ENCODE results near the gene SVIL. TPM values are rescaled to one million over a fixed set of nuclear protein-coding genes. Genes with fewer than 3 reads are reported as not detected.
A peak's percentile ranks its signal among the peaks of the same experiment; 100 is the strongest.

SVIL gene
- total and polyA plus RNA-seq, 2 donors (not counting 1 experiment from before 2014, with no cell fraction given), result 17.7 to 94.3 TPM

GRCh38 chr10:29434111-29434510 lies 200.7 kb downstream of the SVIL start:
- Histone ChIP-seq H2AFZ (ENCODE audit: low read length) (no peak overlapping the region), H3K4me2 (ENCODE audit: extremely low read depth, insufficient read depth, low read length) (no peak overlapping the region), H3K9ac (ENCODE audit: insufficient read depth, low read length) (no peak overlapping the region), H3K27me3 (ENCODE audit: control insufficient read depth, insufficient read depth, low read length) (no peaks in the 10 kb centered on the region), H3K4me3 (replicated peaks in 1 of 4; ENCODE audit: control extremely low read depth in 1 of 4, insufficient read depth in 1 of 4, low read depth in 3 of 4, low read length in 4 of 4) (no peak overlapping the region), H3K36me3 (ENCODE audit: control insufficient read depth, insufficient read depth, low read length) (no peaks in the 10 kb centered on the region), H3K9me3 (ENCODE audit: control insufficient read depth, insufficient read depth, low read depth, low read length) (no peaks in the 10 kb centered on the region), H3K27ac (ENCODE audit: insufficient read depth, low read length) (no peak overlapping the region), H3K4me1 (ENCODE audit: control insufficient read depth, extremely low read depth, insufficient read depth, low read length) (no peaks in the 10 kb centered on the region), H3K79me2 (ENCODE audit: control insufficient read depth, insufficient read depth, low read length) (peaks cover 9% of the 10 kb centered on the region), H4K20me1 (ENCODE audit: control insufficient read depth, extremely low read depth, insufficient read depth, low read length) (no peaks in the 10 kb centered on the region)
- TF ChIP-seq, protein P1, sequence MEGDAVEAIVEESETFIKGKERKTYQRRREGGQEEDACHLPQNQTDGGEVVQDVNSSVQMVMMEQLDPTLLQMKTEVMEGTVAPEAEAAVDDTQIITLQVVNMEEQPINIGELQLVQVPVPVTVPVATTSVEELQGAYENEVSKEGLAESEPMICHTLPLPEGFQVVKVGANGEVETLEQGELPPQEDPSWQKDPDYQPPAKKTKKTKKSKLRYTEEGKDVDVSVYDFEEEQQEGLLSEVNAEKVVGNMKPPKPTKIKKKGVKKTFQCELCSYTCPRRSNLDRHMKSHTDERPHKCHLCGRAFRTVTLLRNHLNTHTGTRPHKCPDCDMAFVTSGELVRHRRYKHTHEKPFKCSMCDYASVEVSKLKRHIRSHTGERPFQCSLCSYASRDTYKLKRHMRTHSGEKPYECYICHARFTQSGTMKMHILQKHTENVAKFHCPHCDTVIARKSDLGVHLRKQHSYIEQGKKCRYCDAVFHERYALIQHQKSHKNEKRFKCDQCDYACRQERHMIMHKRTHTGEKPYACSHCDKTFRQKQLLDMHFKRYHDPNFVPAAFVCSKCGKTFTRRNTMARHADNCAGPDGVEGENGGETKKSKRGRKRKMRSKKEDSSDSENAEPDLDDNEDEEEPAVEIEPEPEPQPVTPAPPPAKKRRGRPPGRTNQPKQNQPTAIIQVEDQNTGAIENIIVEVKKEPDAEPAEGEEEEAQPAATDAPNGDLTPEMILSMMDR (conservative IDR thresholded peaks at IDR 0.05 in 1 of 2, IDR thresholded peaks at IDR 0.05 in 1 of 2; ENCODE audit: low read depth in 1 of 2, low read length in 2 of 2), result no peak
- TF ChIP-seq EZH2 (IDR thresholded peaks at IDR 0.05; ENCODE audit: low read length, missing control alignments), result no peak
- peak in 1 of 2 donors; percentile 13 for DNase-seq (ENCODE audit: low read depth in 2 of 2)

DNA sequence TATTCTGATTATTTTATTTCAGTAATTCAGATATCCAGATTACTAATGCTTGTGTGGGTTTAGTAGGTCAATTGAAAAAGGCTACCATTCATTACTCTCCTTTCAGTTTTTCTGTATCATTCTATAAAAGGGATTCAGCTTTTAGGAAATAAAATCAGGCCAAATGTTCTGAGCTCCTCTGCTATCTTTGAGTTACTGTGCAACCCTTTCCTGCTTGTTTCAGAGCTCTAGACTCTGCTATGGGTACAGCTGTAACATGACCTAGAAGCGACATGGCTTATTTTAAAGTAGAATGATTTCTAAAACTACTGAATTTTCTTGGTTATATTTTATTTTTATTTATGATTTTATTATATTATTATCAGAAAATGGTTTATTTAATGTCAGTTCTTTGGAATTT lies 203.1 kb downstream of the SVIL start:
- Histone ChIP-seq H3K36me3 (ENCODE audit: control insufficient read depth, insufficient read depth, low read length) (no peaks in the 10 kb centered on the region), H3K27me3 (ENCODE audit: control insufficient read depth, insufficient read depth, low read length) (no peaks in the 10 kb centered on the region), H3K9ac (ENCODE audit: insufficient read depth, low read length) (no peak overlapping the region), H3K9me3 (ENCODE audit: control insufficient read depth, insufficient read depth, low read depth, low read length) (no peaks in the 10 kb centered on the region), H3K27ac (ENCODE audit: insufficient read depth, low read length) (no peak overlapping the region), H3K4me2 (ENCODE audit: extremely low read depth, insufficient read depth, low read length) (no peak overlapping the region), H2AFZ (ENCODE audit: low read length) (no peak overlapping the region), H3K4me3 (replicated peaks in 1 of 4; ENCODE audit: control extremely low read depth in 1 of 4, insufficient read depth in 1 of 4, low read depth in 3 of 4, low read length in 4 of 4) (no peak overlapping the region), H3K79me2 (ENCODE audit: control insufficient read depth, insufficient read depth, low read length) (peaks cover 9% of the 10 kb centered on the region), H3K4me1 (ENCODE audit: control insufficient read depth, extremely low read depth, insufficient read depth, low read length) (no peaks in the 10 kb centered on the region), H4K20me1 (ENCODE audit: control insufficient read depth, extremely low read depth, insufficient read depth, low read length) (no peaks in the 10 kb centered on the region)
- TF ChIP-seq, protein P1 (conservative IDR thresholded peaks at IDR 0.05 in 1 of 2, IDR thresholded peaks at IDR 0.05 in 1 of 2; ENCODE audit: low read depth in 1 of 2, low read length in 2 of 2), result no peak
- TF ChIP-seq EZH2 (IDR thresholded peaks at IDR 0.05; ENCODE audit: low read length, missing control alignments), result no peak
- DNase-seq (ENCODE audit: low read depth in 2 of 2), result no peak

GRCh38 chr10:29430101-29430500 lies 204.7 kb downstream of the SVIL start:
- peak in 1 of 2 donors; percentile 39 for DNase-seq (ENCODE audit: low read depth in 2 of 2)
- Histone ChIP-seq H3K4me1 (ENCODE audit: control insufficient read depth, extremely low read depth, insufficient read depth, low read length) (no peaks in the 10 kb centered on the region), H4K20me1 (ENCODE audit: control insufficient read depth, extremely low read depth, insufficient read depth, low read length) (no peaks in the 10 kb centered on the region), H3K36me3 (ENCODE audit: control insufficient read depth, insufficient read depth, low read length) (no peaks in the 10 kb centered on the region), H3K4me3 (replicated peaks in 1 of 4; ENCODE audit: control extremely low read depth in 1 of 4, insufficient read depth in 1 of 4, low read depth in 3 of 4, low read length in 4 of 4) (no peak overlapping the region), H3K27me3 (ENCODE audit: control insufficient read depth, insufficient read depth, low read length) (no peaks in the 10 kb centered on the region), H3K79me2 (ENCODE audit: control insufficient read depth, insufficient read depth, low read length) (peaks cover 12% of the 10 kb centered on the region), H3K9ac (ENCODE audit: insufficient read depth, low read length) (no peak overlapping the region), H3K27ac (ENCODE audit: insufficient read depth, low read length) (no peak overlapping the region), H3K4me2 (ENCODE audit: extremely low read depth, insufficient read depth, low read length) (no peak overlapping the region), H3K9me3 (ENCODE audit: control insufficient read depth, insufficient read depth, low read depth, low read length) (no peaks in the 10 kb centered on the region), H2AFZ (ENCODE audit: low read length) (no peak overlapping the region)
- TF ChIP-seq EZH2 (IDR thresholded peaks at IDR 0.05; ENCODE audit: low read length, missing control alignments), result no peak
- TF ChIP-seq, protein P1 (conservative IDR thresholded peaks at IDR 0.05 in 1 of 2, IDR thresholded peaks at IDR 0.05 in 1 of 2; ENCODE audit: low read depth in 1 of 2, low read length in 2 of 2), result no peak

All from fibroblast of lung (primary cell).